ENCODE results near the gene ZNF750.
A peak's percentile ranks its signal among the peaks of the same experiment; 100 is the strongest.

ZNF750 gene

DNA sequence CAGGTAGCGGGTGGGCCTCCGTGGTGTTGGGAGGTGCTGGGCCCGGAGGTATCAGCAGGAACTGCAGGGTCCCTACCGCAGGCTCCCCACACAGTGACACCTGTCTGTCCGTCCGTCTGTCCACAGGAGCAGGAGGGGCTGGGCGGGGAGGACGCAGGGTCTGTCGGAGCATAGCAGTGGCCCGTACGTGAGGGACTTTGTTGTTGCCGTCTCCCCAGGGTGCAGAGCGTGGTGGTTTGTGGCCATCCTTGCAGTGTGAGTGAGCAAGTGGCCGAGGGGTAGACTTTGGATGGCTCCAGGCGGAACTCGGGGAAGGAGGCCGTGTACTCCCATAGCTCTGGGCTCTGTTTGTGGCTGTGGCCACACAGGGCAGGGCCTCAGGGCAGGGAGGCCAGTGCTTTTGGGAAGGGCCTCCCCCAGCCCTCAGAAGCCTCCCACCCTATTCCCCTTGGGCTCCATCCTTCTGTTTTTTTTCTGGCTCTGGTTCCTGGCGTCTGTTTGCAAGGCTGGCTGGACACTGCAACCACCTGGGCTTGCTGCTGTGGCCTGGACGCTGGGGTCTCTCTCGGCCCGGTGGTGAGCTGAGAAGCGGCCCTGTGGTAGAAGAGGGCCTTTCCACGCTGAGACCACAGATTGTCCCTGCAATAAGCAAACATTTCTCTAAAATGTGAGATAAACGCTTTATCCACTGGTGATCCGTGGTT is 41.0 kb upstream of the ZNF750 start:
- H3K4me3 ChIP-seq (replicated peaks; ENCODE audit: insufficient read depth, low read length) = no peak overlapping the region
- TF ChIP-seq, protein P1, sequence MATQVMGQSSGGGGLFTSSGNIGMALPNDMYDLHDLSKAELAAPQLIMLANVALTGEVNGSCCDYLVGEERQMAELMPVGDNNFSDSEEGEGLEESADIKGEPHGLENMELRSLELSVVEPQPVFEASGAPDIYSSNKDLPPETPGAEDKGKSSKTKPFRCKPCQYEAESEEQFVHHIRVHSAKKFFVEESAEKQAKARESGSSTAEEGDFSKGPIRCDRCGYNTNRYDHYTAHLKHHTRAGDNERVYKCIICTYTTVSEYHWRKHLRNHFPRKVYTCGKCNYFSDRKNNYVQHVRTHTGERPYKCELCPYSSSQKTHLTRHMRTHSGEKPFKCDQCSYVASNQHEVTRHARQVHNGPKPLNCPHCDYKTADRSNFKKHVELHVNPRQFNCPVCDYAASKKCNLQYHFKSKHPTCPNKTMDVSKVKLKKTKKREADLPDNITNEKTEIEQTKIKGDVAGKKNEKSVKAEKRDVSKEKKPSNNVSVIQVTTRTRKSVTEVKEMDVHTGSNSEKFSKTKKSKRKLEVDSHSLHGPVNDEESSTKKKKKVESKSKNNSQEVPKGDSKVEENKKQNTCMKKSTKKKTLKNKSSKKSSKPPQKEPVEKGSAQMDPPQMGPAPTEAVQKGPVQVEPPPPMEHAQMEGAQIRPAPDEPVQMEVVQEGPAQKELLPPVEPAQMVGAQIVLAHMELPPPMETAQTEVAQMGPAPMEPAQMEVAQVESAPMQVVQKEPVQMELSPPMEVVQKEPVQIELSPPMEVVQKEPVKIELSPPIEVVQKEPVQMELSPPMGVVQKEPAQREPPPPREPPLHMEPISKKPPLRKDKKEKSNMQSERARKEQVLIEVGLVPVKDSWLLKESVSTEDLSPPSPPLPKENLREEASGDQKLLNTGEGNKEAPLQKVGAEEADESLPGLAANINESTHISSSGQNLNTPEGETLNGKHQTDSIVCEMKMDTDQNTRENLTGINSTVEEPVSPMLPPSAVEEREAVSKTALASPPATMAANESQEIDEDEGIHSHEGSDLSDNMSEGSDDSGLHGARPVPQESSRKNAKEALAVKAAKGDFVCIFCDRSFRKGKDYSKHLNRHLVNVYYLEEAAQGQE (IDR thresholded peaks at IDR 0.05; ENCODE audit: insufficient replicate concordance, low read depth) = no peak
- no peak for TF ChIP-seq POLR2AphosphoS5 (IDR thresholded peaks at IDR 0.05; ENCODE audit: low read depth)
- TF ChIP-seq, protein P2, sequence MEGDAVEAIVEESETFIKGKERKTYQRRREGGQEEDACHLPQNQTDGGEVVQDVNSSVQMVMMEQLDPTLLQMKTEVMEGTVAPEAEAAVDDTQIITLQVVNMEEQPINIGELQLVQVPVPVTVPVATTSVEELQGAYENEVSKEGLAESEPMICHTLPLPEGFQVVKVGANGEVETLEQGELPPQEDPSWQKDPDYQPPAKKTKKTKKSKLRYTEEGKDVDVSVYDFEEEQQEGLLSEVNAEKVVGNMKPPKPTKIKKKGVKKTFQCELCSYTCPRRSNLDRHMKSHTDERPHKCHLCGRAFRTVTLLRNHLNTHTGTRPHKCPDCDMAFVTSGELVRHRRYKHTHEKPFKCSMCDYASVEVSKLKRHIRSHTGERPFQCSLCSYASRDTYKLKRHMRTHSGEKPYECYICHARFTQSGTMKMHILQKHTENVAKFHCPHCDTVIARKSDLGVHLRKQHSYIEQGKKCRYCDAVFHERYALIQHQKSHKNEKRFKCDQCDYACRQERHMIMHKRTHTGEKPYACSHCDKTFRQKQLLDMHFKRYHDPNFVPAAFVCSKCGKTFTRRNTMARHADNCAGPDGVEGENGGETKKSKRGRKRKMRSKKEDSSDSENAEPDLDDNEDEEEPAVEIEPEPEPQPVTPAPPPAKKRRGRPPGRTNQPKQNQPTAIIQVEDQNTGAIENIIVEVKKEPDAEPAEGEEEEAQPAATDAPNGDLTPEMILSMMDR (IDR thresholded peaks at IDR 0.05; ENCODE audit: insufficient read depth, low read length) = no peak
- TF ChIP-seq GABPA (IDR thresholded peaks at IDR 0.05; ENCODE audit: low read depth) = no peak
- TF ChIP-seq SPI1 (IDR thresholded peaks at IDR 0.05; ENCODE audit: borderline replicate concordance, low read depth) = no peak
- H3K27ac ChIP-seq (replicated peaks) = no peak overlapping the region
- no peak for DNase-seq (ENCODE audit: low read depth in 1 of 2, low spot score in 1 of 2)
- H3K27me3 ChIP-seq (ENCODE audit: insufficient read depth, poor library complexity, severe bottlenecking) = no peaks in the 10 kb centered on the region

DNA sequence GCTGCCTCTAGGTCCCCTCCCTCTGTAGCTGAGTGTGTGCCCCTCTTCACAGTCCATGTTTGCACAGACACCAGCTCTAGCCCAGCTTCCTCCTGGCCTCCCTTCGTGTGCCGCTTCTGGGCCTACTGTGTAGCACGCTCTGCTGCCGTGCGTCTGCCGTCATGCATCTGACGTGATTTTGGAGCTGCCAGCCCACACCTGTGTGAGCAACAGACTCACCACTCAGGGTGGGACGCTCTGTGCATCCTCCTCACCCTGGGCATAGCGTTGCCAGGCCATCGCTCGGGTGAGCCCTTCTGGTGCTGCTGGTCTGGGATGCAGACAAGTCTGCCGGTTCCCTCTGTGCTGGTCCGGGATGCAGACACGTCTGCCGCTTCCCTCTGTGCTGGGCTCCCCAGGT is 39.4 kb upstream of the ZNF750 start:
- Histone ChIP-seq H3K4me3 (replicated peaks; ENCODE audit: insufficient read depth, low read length) (no peak overlapping the region), H3K27me3 (ENCODE audit: insufficient read depth, poor library complexity, severe bottlenecking) (no peaks in the 10 kb centered on the region), H3K27ac (replicated peaks) (no peak overlapping the region)
- TF ChIP-seq SPI1 (IDR thresholded peaks at IDR 0.05; ENCODE audit: borderline replicate concordance, low read depth) (no peak), GABPA (IDR thresholded peaks at IDR 0.05; ENCODE audit: low read depth) (no peak), POLR2AphosphoS5 (IDR thresholded peaks at IDR 0.05; ENCODE audit: low read depth) (no peak)
- TF ChIP-seq, protein P2 (IDR thresholded peaks at IDR 0.05; ENCODE audit: insufficient read depth, low read length) = no peak
- TF ChIP-seq, protein P1 (IDR thresholded peaks at IDR 0.05; ENCODE audit: insufficient replicate concordance, low read depth) = no peak
- DNase-seq (ENCODE audit: low read depth in 1 of 2, low spot score in 1 of 2) = no peak

DNA sequence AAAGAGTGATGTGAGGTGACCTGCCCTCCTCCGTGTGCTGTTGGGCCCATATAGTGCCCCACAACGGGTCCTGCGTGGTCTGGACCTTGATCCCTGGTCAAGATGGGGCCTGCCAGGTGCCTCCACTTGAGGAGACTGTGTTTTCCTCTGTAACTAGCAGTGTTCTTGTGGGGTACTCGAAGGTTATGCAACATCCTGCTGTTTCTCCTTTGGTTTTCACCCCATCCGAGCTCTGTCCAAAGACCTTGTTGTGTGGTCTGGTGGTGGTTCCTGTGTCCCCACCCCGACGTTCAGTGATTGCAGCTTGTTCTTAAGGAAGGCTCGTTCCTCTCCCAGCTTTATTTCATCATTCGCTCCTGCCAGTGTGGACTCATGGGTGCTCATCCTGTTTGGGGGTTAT is 38.7 kb upstream of the ZNF750 start:
- TF ChIP-seq, protein P2 (IDR thresholded peaks at IDR 0.05; ENCODE audit: insufficient read depth, low read length) = no peak
- no peak for TF ChIP-seq SPI1 (IDR thresholded peaks at IDR 0.05; ENCODE audit: borderline replicate concordance, low read depth)
- no peak for TF ChIP-seq GABPA (IDR thresholded peaks at IDR 0.05; ENCODE audit: low read depth)
- TF ChIP-seq POLR2AphosphoS5 (IDR thresholded peaks at IDR 0.05; ENCODE audit: low read depth) = no peak
- TF ChIP-seq, protein P1 (IDR thresholded peaks at IDR 0.05; ENCODE audit: insufficient replicate concordance, low read depth) = no peak
- Histone ChIP-seq H3K4me3 (replicated peaks; ENCODE audit: insufficient read depth, low read length) (no peak overlapping the region), H3K27ac (replicated peaks) (no peak overlapping the region), H3K27me3 (ENCODE audit: insufficient read depth, poor library complexity, severe bottlenecking) (no peaks in the 10 kb centered on the region)
- DNase-seq (ENCODE audit: low read depth in 1 of 2, low spot score in 1 of 2) = peak; percentile 59 to 68

Data from HL-60 (cell line).